Coronary artery (tissue), 2 donors: ENCODE results near the gene FAM50B.

Experiments
- DNase-seq: peaks from one replicate; pipeline ENCODE4 v3.0.0-alpha.2; 2017; ENCODE audit warnings: low spot score
- H3K27ac ChIP-seq, 2 donors: fragments of 200-600 bp; sonication (generic); one replicate each; pipeline ENCODE4 v1.5.1; 2016 to 2019
- H3K4me3 ChIP-seq: fragments of 200-600 bp; sonication (generic); 2 replicates; pipeline ENCODE4 v1.5.1; 2016; ENCODE audit warnings: mild to moderate bottlenecking, moderate library complexity
- CTCF ChIP-seq: fragments of 200-600 bp; sonication (generic); IDR thresholded peaks from one replicate; pipeline ENCODE4 v1.5.1; 2019; ENCODE audit warnings: antibody characterized with exemption

Gene FAM50B

GRCh38 chr6:3805448-3806123, 43.6 kb upstream of the FAM50B start:
- TF ChIP-seq CTCF = no peak
- Histone ChIP-seq H3K4me3 (no peak overlapping the region), H3K27ac (peak overlapping the region; percentile 55 to 85)
- DNase-seq = no peak

GRCh38 chr6:3806169-3806922, 42.8 kb upstream of the FAM50B start:
- DNase-seq = no peak
- TF ChIP-seq CTCF = no peak
- H3K4me3 ChIP-seq = no peak overlapping the region
- peak overlapping the region; percentile 55 to 85 for H3K27ac ChIP-seq

GRCh38 chr6:3808199-3808598, 41.0 kb upstream of the FAM50B start:
- H3K27ac ChIP-seq = peak overlapping the region; percentile 60 to 90
- TF ChIP-seq CTCF = no peak

GRCh38 chr6:3808759-3809514, 40.2 kb upstream of the FAM50B start:
- no peak for TF ChIP-seq CTCF
- peak overlapping the region; percentile 14 for H3K4me3 ChIP-seq
- DNase-seq = peak; percentile 88
- H3K27ac ChIP-seq = peak overlapping the region; percentile 60 to 90

More at GRCh38 chr6:3808199-3808598, 41.0 kb upstream of the FAM50B start:
- H3K4me3 ChIP-seq = no peak overlapping the region
- DNase-seq = no peak

- no peak for DNase-seq
- Histone ChIP-seq H3K4me3 (no peak overlapping the region), H3K27ac (peak overlapping the region in 1 of 2 donors; percentile 90)
- no peak for TF ChIP-seq CTCF
Observed at GRCh38 chr6:3809515-3809891, 39.7 kb upstream of the FAM50B start.

GRCh38 chr6:3809982-3810381, 39.2 kb upstream of the FAM50B start:
- H3K27ac ChIP-seq = peak overlapping the region in 1 of 2 donors; percentile 90

More at GRCh38 chr6:3809982-3810381, 39.2 kb upstream of the FAM50B start:
- no peak overlapping the region for H3K4me3 ChIP-seq
- no peak for DNase-seq
- no peak for TF ChIP-seq CTCF
